TTC549 (cell line): ENCODE results near the gene SLAMF7.
"Not testable (repeated sequence)": the region's sequence is repeated elsewhere in the genome, so short reads cannot be mapped to it uniquely, and the experiment has no call there.

Experiments
- FAIRE-seq: peaks from 2 replicates; lab custom pipeline; 2012; peaks lifted over from hg19 to GRCh38; lab: Jason Lieb, UNC

Gene SLAMF7

GRCh38 chr1:160739098-160739511 is at the start of gene SLAMF7:
TSS of gene SLAMF7 (plus strand) at chr1:160739247. CDS start at chr1:160739302, 55 bp downstream.
- FAIRE-seq: no peak

GRCh38 chr1:160692390-160692789 is 46.7 kb upstream of the SLAMF7 start:
- FAIRE-seq: not testable (repeated sequence)

- no peak for FAIRE-seq
Measured at GRCh38 chr1:160702100-160702499, 36.9 kb upstream of the SLAMF7 start.

- FAIRE-seq: no peak
Measured at GRCh38 chr1:160704250-160704649, 34.8 kb upstream of the SLAMF7 start.

GRCh38 chr1:160705212-160705621 is 33.8 kb upstream of the SLAMF7 start:
- FAIRE-seq: not testable (repeated sequence)

- no peak for FAIRE-seq
Measured at GRCh38 chr1:160705742-160706141, 33.3 kb upstream of the SLAMF7 start.

GRCh38 chr1:160706526-160707235 is 32.4 kb upstream of the SLAMF7 start:
- FAIRE-seq: no peak

- no peak for FAIRE-seq
Measured at GRCh38 chr1:160707236-160708064, 31.6 kb upstream of the SLAMF7 start.

GRCh38 chr1:160708118-160708517 is 30.9 kb upstream of the SLAMF7 start:
- FAIRE-seq: no peak

GRCh38 chr1:160708801-160709200 is 30.2 kb upstream of the SLAMF7 start:
- FAIRE-seq: no peak

- FAIRE-seq: no peak
Measured at GRCh38 chr1:160709715-160710114, 29.3 kb upstream of the SLAMF7 start.

GRCh38 chr1:160710517-160711252 is 28.4 kb upstream of the SLAMF7 start:
- FAIRE-seq: no peak

- FAIRE-seq: no peak
Measured at GRCh38 chr1:160711276-160711601, 27.8 kb upstream of the SLAMF7 start.

- FAIRE-seq: no peak
Measured at GRCh38 chr1:160711602-160712311, 27.3 kb upstream of the SLAMF7 start, which contains the start of gene CD48. TSS of gene CD48 (minus strand) at chr1:160711822. CDS start at chr1:160711763, 59 bp downstream.

GRCh38 chr1:160712525-160713080 is 26.4 kb upstream of the SLAMF7 start:
- not testable (repeated sequence) for FAIRE-seq

- no peak for FAIRE-seq
Measured at GRCh38 chr1:160713161-160713560, 25.9 kb upstream of the SLAMF7 start.

- not testable (repeated sequence) for FAIRE-seq
Measured at GRCh38 chr1:160714034-160714648, 24.9 kb upstream of the SLAMF7 start.

GRCh38 chr1:160716013-160716412 is 23.0 kb upstream of the SLAMF7 start:
- no peak for FAIRE-seq

GRCh38 chr1:160717306-160717705 is 21.7 kb upstream of the SLAMF7 start:
- no peak for FAIRE-seq

GRCh38 chr1:160718210-160718609 is 20.8 kb upstream of the SLAMF7 start:
- FAIRE-seq: no peak

GRCh38 chr1:160720356-160721085 is 18.5 kb upstream of the SLAMF7 start:
- no peak for FAIRE-seq
